GM12878 (cell line): ENCODE data around the gene NOB1. TPM values are rescaled to one million over a fixed set of nuclear protein-coding genes. Genes with fewer than 3 reads are reported as not detected.

Experiments
- ATF7 ChIP-seq: fragments of 450-650 bp; IDR thresholded peaks from 2 replicates; pipeline ENCODE4 v1.6.1; 2016; ENCODE audit warnings: low read depth, mild to moderate bottlenecking
- BRCA1 ChIP-seq: IDR thresholded peaks from 2 replicates; pipeline ENCODE4 v1.6.1; 2011; ENCODE audit warnings: low read depth, low read length, improper control_type of control experiment
- CBX5 ChIP-seq: sonication (generic); IDR thresholded peaks from 2 replicates; pipeline ENCODE4 v1.6.1; 2016; ENCODE audit warnings: low read depth, moderate library complexity, mild to moderate bottlenecking, inconsistent platforms
- CEBPB ChIP-seq, 2 experiments: fragments of 150-350 bp in 1 of 2; IDR thresholded peaks; 2 replicates each; pipeline ENCODE4 v1.6.1; 2012 to 2014; ENCODE audit warnings: low read depth in 2 of 2, low read length in 2 of 2, borderline replicate concordance in 1 of 2, inconsistent platforms in 1 of 2
- DPF2 ChIP-seq: fragments of 450-650 bp; IDR thresholded peaks from 2 replicates; pipeline ENCODE4 v1.6.1; 2017; ENCODE audit warnings: mild to moderate bottlenecking
- EZH2 ChIP-seq: IDR thresholded peaks from 2 replicates; pipeline ENCODE4 v1.6.1; 2012; ENCODE audit warnings: low read depth, mild to moderate bottlenecking, control low read depth, inconsistent platforms, low read length, borderline replicate concordance; ENCODE audit not compliant: control insufficient read depth
- GATAD2B ChIP-seq: fragments of 450-650 bp; conservative IDR thresholded peaks from 2 replicates; pipeline ENCODE4 v1.6.1; 2017; ENCODE audit warnings: low read depth, mild to moderate bottlenecking, moderate library complexity
- JUND ChIP-seq: IDR thresholded peaks from 2 replicates; pipeline ENCODE4 v1.6.1; 2012; ENCODE audit warnings: low read depth, mild to moderate bottlenecking, low read length, improper control_type of control experiment, moderate library complexity
- KLF5 ChIP-seq: fragments of 450-650 bp; IDR thresholded peaks from 2 replicates; pipeline ENCODE4 v1.6.1; 2014; ENCODE audit warnings: mild to moderate bottlenecking; ENCODE audit not compliant: partially characterized antibody
- MAX ChIP-seq: IDR thresholded peaks from 2 replicates; pipeline ENCODE4 v1.6.1; 2012; ENCODE audit warnings: low read depth, low read length, improper control_type of control experiment
- MEF2A ChIP-seq: IDR thresholded peaks from 2 replicates; pipeline ENCODE4 v1.6.1; 2011; ENCODE audit warnings: low read depth, mild to moderate bottlenecking, low read length, moderate library complexity; ENCODE audit not compliant: insufficient read depth
- MEF2B ChIP-seq: fragments of 450-650 bp; IDR thresholded peaks from 2 replicates; pipeline ENCODE4 v1.6.1; 2018; ENCODE audit warnings: mild to moderate bottlenecking, moderate library complexity; ENCODE audit not compliant: partially characterized antibody, poor library complexity, severe bottlenecking
- MTA3 ChIP-seq: IDR thresholded peaks from 2 replicates; pipeline ENCODE4 v1.6.1; 2012; ENCODE audit warnings: low read length, inconsistent platforms, borderline replicate concordance
- MXI1 ChIP-seq: fragments of 150-350 bp; IDR thresholded peaks from 2 replicates; pipeline ENCODE4 v1.6.1; 2011; ENCODE audit warnings: low read depth, mild to moderate bottlenecking, inconsistent platforms, low read length, improper control_type of control experiment
- NFYA ChIP-seq: IDR thresholded peaks from 2 replicates; pipeline ENCODE4 v1.6.1; 2011; ENCODE audit warnings: low read depth, mild to moderate bottlenecking, low read length, improper control_type of control experiment, borderline replicate concordance
- NR2F1 ChIP-seq: fragments of 450-650 bp; conservative IDR thresholded peaks from 2 replicates; pipeline ENCODE4 v1.6.1; 2017; ENCODE audit warnings: mild to moderate bottlenecking
- POLR2AphosphoS2 ChIP-seq: IDR thresholded peaks from 2 replicates; pipeline ENCODE4 v1.6.1; 2011; ENCODE audit warnings: low read depth, mild to moderate bottlenecking, low read length, improper control_type of control experiment, moderate library complexity
- RCOR1 ChIP-seq: conservative IDR thresholded peaks from 2 replicates; pipeline ENCODE4 v1.6.1; 2012; ENCODE audit warnings: low read depth, low read length, improper control_type of control experiment
- SREBF2 ChIP-seq: IDR thresholded peaks from 2 replicates; pipeline ENCODE4 v1.6.1; 2012; ENCODE audit warnings: mild to moderate bottlenecking, low read length
- STAT1 ChIP-seq: fragments of 450-650 bp; conservative IDR thresholded peaks from 2 replicates; pipeline ENCODE4 v1.6.1; 2014; ENCODE audit warnings: antibody characterized with exemption, mild to moderate bottlenecking
- TCF3 ChIP-seq: IDR thresholded peaks from 2 replicates; pipeline ENCODE4 v1.6.1; 2012; ENCODE audit warnings: low read depth, mild to moderate bottlenecking, low read length, borderline replicate concordance; ENCODE audit not compliant: insufficient read depth
- WRNIP1 ChIP-seq: IDR thresholded peaks from 2 replicates; pipeline ENCODE4 v1.6.1; 2011; ENCODE audit warnings: low read depth, low read length, improper control_type of control experiment, borderline replicate concordance
- YY1 ChIP-seq: IDR thresholded peaks from 2 replicates; pipeline ENCODE4 v1.6.1; 2011; ENCODE audit warnings: low read depth, mild to moderate bottlenecking, low read length
- ZNF687 ChIP-seq: fragments of 450-650 bp; IDR thresholded peaks from 2 replicates; pipeline ENCODE4 v1.6.1; 2017; ENCODE audit warnings: mild to moderate bottlenecking, moderate library complexity
- polyA plus RNA-seq, 11 experiments: library from polyadenylated mRNA; depleted of rRNA in 4 of 11; unstranded in 6 of 11; stranded (reverse) in 5 of 11; fragments of >200 nt; fragmentation: Nextera tagmentation in 4 of 11; fragmentation: Illumina TruSeq in 1 of 11; extraction: Ambion mirVana in 4 of 11; extraction: Trizol in 1 of 11; gene quantifications; 1 replicate in 1 of 11; 2 replicates in 10 of 11; pipeline versions ENCODE4 v1.2.1 to v1.2.3, GENCODE V29; 2011 to 2016; ENCODE audit warnings: inconsistent platforms in 2 of 11, missing spikeins in 2 of 11, low read depth in 1 of 11
- total RNA-seq, 4 experiments: library from RNA; depleted of rRNA in 3 of 4; stranded (reverse); fragments of >200 nt in 3 of 4; fragmentation: Illumina TruSeq in 1 of 4; extraction: Trizol in 1 of 4; gene quantifications; 2 replicates each; pipeline versions ENCODE4 v1.2.1 to v1.2.3, GENCODE V29; 2013 to 2021
- TF ChIP-seq, protein P1 (sequence below): IDR thresholded peaks from 2 replicates; pipeline ENCODE4 v1.6.1; 2011; ENCODE audit warnings: borderline replicate concordance, low read depth, mild to moderate bottlenecking, moderate library complexity, mixed read lengths, low read length; ENCODE audit not compliant: insufficient read depth; ENCODE audit errors: extremely low read length

NOB1 gene
- total and polyA plus RNA-seq, 10 of the 15 experiments (the other 5 are each of a cell fraction or from before 2014, with no cell fraction given), result 31.1 to 117 (median 78.0) TPM

DNA sequence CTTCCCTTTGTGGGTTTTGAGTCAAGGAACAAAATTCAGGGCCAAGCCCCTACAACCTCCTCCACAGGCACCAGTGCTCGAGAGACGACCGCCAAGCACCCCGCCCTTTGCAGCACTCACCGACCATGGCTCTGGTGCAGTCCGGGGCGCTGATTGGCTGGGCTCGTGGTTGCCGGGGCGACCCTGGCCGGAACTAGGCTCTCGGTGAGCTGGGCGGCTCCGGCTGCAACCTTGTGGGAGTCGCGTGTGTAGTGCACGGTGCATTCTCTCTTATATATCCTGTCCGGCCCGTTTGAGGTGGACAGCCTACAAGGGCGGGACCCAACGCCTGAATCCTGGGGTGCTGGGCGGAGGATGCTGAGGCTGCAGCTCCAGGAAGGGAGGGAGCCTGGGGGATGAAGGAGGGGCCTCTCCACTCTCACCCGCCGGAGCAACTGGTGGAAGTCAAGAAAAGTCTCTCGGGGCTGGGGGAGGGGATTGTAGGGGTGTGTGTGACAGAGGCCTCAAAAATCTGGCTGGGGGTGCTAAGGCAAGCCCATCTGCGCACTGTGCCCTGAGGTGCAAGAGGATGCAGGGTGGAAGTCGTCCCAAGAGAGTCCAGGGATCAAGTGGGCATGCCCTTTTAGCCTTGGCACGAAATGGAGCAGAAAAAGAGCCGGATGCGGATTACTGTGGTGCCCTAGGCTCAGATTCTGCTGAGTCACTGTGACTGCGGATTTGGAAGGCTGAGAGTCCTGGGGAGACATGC, 28.2 kb downstream of the NOB1 start, which contains the start of gene NQO1 (continued):
- TF ChIP-seq ATF7 (no peak), STAT1 (peak; percentile 41; the same call in 1 of the 2 replicates), CBX5 (no peak), NR2F1 (no peak; the same call in 1 of the 2 replicates), MEF2B (peak; percentile 70), MTA3 (no peak), MXI1 (peak; percentile 96), SREBF2 (no peak; the same call in 1 of the 2 replicates), NFYA (no peak), GATAD2B (no peak; the same call in 1 of the 2 replicates), MEF2A (no peak), POLR2AphosphoS2 (no peak), DPF2 (0 out of 2 replicates have a peak, but pooled peaks have one; percentile 43), CEBPB (IDR thresholded peaks at IDR 0.05; ENCODE audit: borderline replicate concordance in 1 of 2, low read depth in 2 of 2, low read length in 2 of 2) (no peak), KLF5 (peak; percentile 50), TCF3 (0 out of 2 replicates have a peak, but pooled peaks have one; percentile 19), YY1 (peak; percentile 63), WRNIP1 (no peak), RCOR1 (0 out of 2 replicates have a peak, but pooled peaks have one; percentile 27), BRCA1 (no peak), MAX (peak; percentile 80; the same call in 1 of the 2 replicates), JUND (no peak), EZH2 (no peak), ZNF687 (no peak)
- TF ChIP-seq, protein P1, sequence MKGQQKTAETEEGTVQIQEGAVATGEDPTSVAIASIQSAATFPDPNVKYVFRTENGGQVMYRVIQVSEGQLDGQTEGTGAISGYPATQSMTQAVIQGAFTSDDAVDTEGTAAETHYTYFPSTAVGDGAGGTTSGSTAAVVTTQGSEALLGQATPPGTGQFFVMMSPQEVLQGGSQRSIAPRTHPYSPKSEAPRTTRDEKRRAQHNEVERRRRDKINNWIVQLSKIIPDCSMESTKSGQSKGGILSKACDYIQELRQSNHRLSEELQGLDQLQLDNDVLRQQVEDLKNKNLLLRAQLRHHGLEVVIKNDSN, result no peak
